H9 (cell line): ENCODE results near the gene PDE6G. TPM values are rescaled to one million over a fixed set of nuclear protein-coding genes. Genes with fewer than 3 reads are reported as not detected.
"Not testable (repeated sequence)": the region's sequence is repeated elsewhere in the genome, so short reads cannot be mapped to it uniquely, and the experiment has no call there.

Experiments
- DNase-seq: peaks from one replicate; pipeline ENCODE4 v3.0.0-alpha.2; 2017
- H2AFZ ChIP-seq: one replicate; pipeline ENCODE4 v1.6.1; 2013; ENCODE audit warnings: mild to moderate bottlenecking, low read length, control low read depth, moderate library complexity
- H2AK5ac ChIP-seq: 2 replicates; pipeline ENCODE4 v1.6.1; 2013; ENCODE audit warnings: low read length, control low read depth, mixed read lengths; ENCODE audit not compliant: insufficient read length
- H2BK120ac ChIP-seq: one replicate; pipeline ENCODE4 v1.6.1; 2013; ENCODE audit warnings: low read depth, mild to moderate bottlenecking, low read length, control low read depth, inconsistent platforms; ENCODE audit not compliant: poor library complexity, severe bottlenecking
- H2BK12ac ChIP-seq: 2 replicates; pipeline ENCODE4 v1.6.1; 2013; ENCODE audit warnings: low read length, control low read depth, mixed read lengths, low read depth; ENCODE audit not compliant: insufficient read length
- H2BK15ac ChIP-seq: 2 replicates; pipeline ENCODE4 v1.6.1; 2013; ENCODE audit warnings: low read depth, low read length, control low read depth
- H2BK20ac ChIP-seq: one replicate; pipeline ENCODE4 v1.6.1; 2013; ENCODE audit warnings: low read depth, mild to moderate bottlenecking, low read length, control low read depth, inconsistent platforms; ENCODE audit not compliant: poor library complexity, severe bottlenecking
- H2BK5ac ChIP-seq: 2 replicates; pipeline ENCODE4 v1.6.1; 2013; ENCODE audit warnings: low read length, control low read depth, mixed read lengths; ENCODE audit not compliant: insufficient read length
- H3K14ac ChIP-seq: 2 replicates; pipeline ENCODE4 v1.6.1; 2013; ENCODE audit warnings: low read length, control low read depth; ENCODE audit not compliant: insufficient read depth
- H3K18ac ChIP-seq: 2 replicates; pipeline ENCODE4 v1.6.1; 2013; ENCODE audit warnings: low read depth, mild to moderate bottlenecking, mixed read lengths, low read length, control low read depth; ENCODE audit not compliant: insufficient read length
- H3K23ac ChIP-seq: 2 replicates; pipeline ENCODE4 v1.6.1; 2013; ENCODE audit warnings: low read length, control low read depth, mixed read lengths, low read depth; ENCODE audit not compliant: insufficient read length
- H3K23me2 ChIP-seq: 2 replicates; pipeline ENCODE4 v1.6.1; 2013; ENCODE audit warnings: low read depth, mild to moderate bottlenecking, mixed read lengths, low read length, control low read depth; ENCODE audit not compliant: insufficient read length, poor library complexity, severe bottlenecking
- H3K27ac ChIP-seq: 2 replicates; pipeline ENCODE4 v1.5.1; 2013; ENCODE audit warnings: low read length, control low read depth, mixed read lengths, low read depth; ENCODE audit not compliant: insufficient read length
- H3K27me3 ChIP-seq: 2 replicates; pipeline ENCODE4 v1.6.1; 2013; ENCODE audit warnings: low read length, control low read depth, inconsistent platforms; ENCODE audit not compliant: insufficient read depth
- H3K4ac ChIP-seq: 2 replicates; pipeline ENCODE4 v1.6.1; 2013; ENCODE audit warnings: low read depth, mild to moderate bottlenecking, control low read depth, inconsistent platforms, low read length, moderate library complexity
- H3K4me1 ChIP-seq: 2 replicates; pipeline ENCODE4 v1.6.1; 2013; ENCODE audit warnings: low read length, control low read depth, inconsistent platforms; ENCODE audit not compliant: insufficient read depth
- H3K4me2 ChIP-seq: 2 replicates; pipeline ENCODE4 v1.6.1; 2013; ENCODE audit warnings: low read length, control low read depth, mixed read lengths; ENCODE audit not compliant: insufficient read length, insufficient read depth
- H3K56ac ChIP-seq: 2 replicates; pipeline ENCODE4 v1.6.1; 2013; ENCODE audit warnings: low read depth, mild to moderate bottlenecking, mixed read lengths, low read length, control low read depth; ENCODE audit not compliant: insufficient read length
- H3K79me1 ChIP-seq: 2 replicates; pipeline ENCODE4 v1.6.1; 2013; ENCODE audit warnings: low read depth, mild to moderate bottlenecking, moderate library complexity, low read length, control low read depth, inconsistent platforms; ENCODE audit not compliant: insufficient read depth, poor library complexity, severe bottlenecking
- H3K79me2 ChIP-seq: 2 replicates; pipeline ENCODE4 v1.6.1; 2013; ENCODE audit warnings: low read length, control low read depth, inconsistent platforms; ENCODE audit not compliant: insufficient read depth
- H3K9ac ChIP-seq: 2 replicates; pipeline ENCODE4 v1.6.1; 2013; ENCODE audit warnings: low read length, control low read depth, mixed read lengths; ENCODE audit not compliant: insufficient read length; ENCODE audit errors: extremely low read depth
- H3K9me3 ChIP-seq: one replicate; pipeline ENCODE4 v1.6.1; 2013; ENCODE audit warnings: low read depth, low read length, inconsistent platforms; ENCODE audit not compliant: control insufficient read depth
- H3T11ph ChIP-seq: one replicate; pipeline ENCODE4 v1.6.1; 2013; ENCODE audit warnings: mild to moderate bottlenecking, low read length, control low read depth, inconsistent platforms
- H4K20me1 ChIP-seq: one replicate; pipeline ENCODE4 v1.6.1; 2013; ENCODE audit not compliant: control insufficient read depth, insufficient read length, insufficient read depth
- H4K5ac ChIP-seq: 2 replicates; pipeline ENCODE4 v1.6.1; 2013; ENCODE audit warnings: low read depth, mild to moderate bottlenecking, mixed read lengths, low read length, control low read depth; ENCODE audit not compliant: insufficient read length
- H4K8ac ChIP-seq: replicated peaks from 2 replicates; pipeline ENCODE4 v1.6.1; 2013; ENCODE audit warnings: low read length, control low read depth, mixed read lengths, low read depth; ENCODE audit not compliant: insufficient read length
- H4K91ac ChIP-seq: 2 replicates; pipeline ENCODE4 v1.6.1; 2013; ENCODE audit warnings: low read depth, mild to moderate bottlenecking, moderate library complexity, mixed read lengths, low read length, control low read depth; ENCODE audit not compliant: insufficient read length
- H3K27ac Mint-ChIP-seq, 3 experiments: 2 replicates in 2 of 3; 3 replicates in 1 of 3; pipeline ENCODE4 v1.8.0; 2020 to 2021; ENCODE audit warnings: mixed read lengths in 3 of 3, mild to moderate bottlenecking in 1 of 3, moderate library complexity in 1 of 3
- H3K27me3 Mint-ChIP-seq: 2 replicates; pipeline ENCODE4 v1.8.0; 2021; ENCODE audit warnings: low read depth, mild to moderate bottlenecking, moderate library complexity, mixed read lengths
- H3K36me3 Mint-ChIP-seq, 3 experiments: 2 replicates in 2 of 3; 3 replicates in 1 of 3; pipeline ENCODE4 v1.8.0; 2020 to 2021; ENCODE audit warnings: low read depth in 3 of 3, mixed read lengths in 3 of 3; ENCODE audit not compliant: insufficient read depth in 1 of 3
- H3K4me1 Mint-ChIP-seq, 2 experiments: 2 replicates each; pipeline ENCODE4 v1.8.0; 2020; ENCODE audit warnings: mixed read lengths in 2 of 2
- H3K4me3 Mint-ChIP-seq, 2 experiments: 2 replicates in 1 of 2; 3 replicates in 1 of 2; pipeline ENCODE4 v1.8.0; 2020 to 2021; ENCODE audit warnings: mild to moderate bottlenecking in 2 of 2, mixed read lengths in 2 of 2, moderate library complexity in 1 of 2
- H3K9me3 Mint-ChIP-seq, 2 experiments: 2 replicates in 1 of 2; 3 replicates in 1 of 2; pipeline ENCODE4 v1.8.0; 2020; ENCODE audit warnings: mild to moderate bottlenecking in 2 of 2, mixed read lengths in 2 of 2, moderate library complexity in 1 of 2
- CTCF ChIP-seq: fragments of 200-600 bp; sonication (generic); conservative IDR thresholded peaks from 3 replicates; pipeline ENCODE4 v1.8.0; 2021; ENCODE audit warnings: antibody characterized with exemption, mild to moderate bottlenecking
- WGBS: extraction: QIAGEN DNeasy Blood & Tissue Kit; methylation state at CpG from one replicate; pipeline ENCODE4 v1.1.7; 2013; ENCODE audit warnings: missing lambda C conversion rate, low lambda C conversion rate, mixed read lengths; ENCODE audit not compliant: insufficient read length; ENCODE audit errors: extremely low coverage; 5-methylcytosine and 5-hydroxymethylcytosine counted together
- total RNA-seq: library from RNA; stranded (reverse); gene quantifications from 2 replicates; pipeline ENCODE4 v1.2.1, GENCODE V29; 2021

PDE6G gene
- total RNA-seq, 1 experiment from 2014 or later, result 5.7 TPM

- H3K9me3 Mint-ChIP-seq, result peaks cover 7 to 8% of the 10 kb centered on the region in 2 experiments
- H3K4me2 ChIP-seq, result no peak overlapping the region
- H3K36me3 Mint-ChIP-seq, result peaks cover 71 to 93% (median 80%) of the 10 kb centered on the region in 3 experiments
- no CpG with 5 or more reads among the region's 11 CpGs for WGBS
- no peaks in the 10 kb centered on the region for H3K27me3 Mint-ChIP-seq
- no peak overlapping the region for H2AK5ac ChIP-seq
- H2AFZ ChIP-seq, result no peak overlapping the region
- peaks cover 2% of the 10 kb centered on the region; the same call in 1 of the 2 replicates for H3K79me2 ChIP-seq
- H3K27ac ChIP-seq, result no peak overlapping the region
- peaks cover 6% of the 10 kb centered on the region for H3K79me1 ChIP-seq
- no peak overlapping the region for H3K9ac ChIP-seq
- no peak overlapping the region for H2BK15ac ChIP-seq
- H4K8ac ChIP-seq, result no peak overlapping the region
- H3K4me1 Mint-ChIP-seq, result no peaks in the 10 kb centered on the region
- H4K5ac ChIP-seq, result no peak overlapping the region
- H3K9me3 ChIP-seq, result no peaks in the 10 kb centered on the region
- peaks cover 2% of the 10 kb centered on the region for H4K20me1 ChIP-seq
- H3K27ac Mint-ChIP-seq, result no peak overlapping the region
- TF ChIP-seq CTCF, result no peak
- no peak overlapping the region for H3K4me3 Mint-ChIP-seq
- no peak overlapping the region for H2BK5ac ChIP-seq
- no peak overlapping the region for H3K4ac ChIP-seq
- H2BK120ac ChIP-seq, result no peak overlapping the region
- no peak overlapping the region for H2BK20ac ChIP-seq
- H2BK12ac ChIP-seq, result no peak overlapping the region
- H3K14ac ChIP-seq, result no peak overlapping the region
- no peak overlapping the region for H3K23ac ChIP-seq
- no peak overlapping the region for H3T11ph ChIP-seq
- no peaks in the 10 kb centered on the region for H3K23me2 ChIP-seq
- H4K91ac ChIP-seq, result no peak overlapping the region
- no peaks in the 10 kb centered on the region for H3K27me3 ChIP-seq
- H3K18ac ChIP-seq, result no peak overlapping the region
- H3K4me1 ChIP-seq, result no peaks in the 10 kb centered on the region
- H3K56ac ChIP-seq, result no peak overlapping the region
- DNase-seq, result no peak
Measured at GRCh38 chr17:81621494-81622130, 34.7 kb downstream of the PDE6G start.

- H3K4me3 Mint-ChIP-seq, H3K4me1 ChIP-seq, H3K56ac ChIP-seq, H3K18ac ChIP-seq, H4K91ac ChIP-seq, H2BK15ac ChIP-seq, H2AK5ac ChIP-seq, H3T11ph ChIP-seq, H3K4me1 Mint-ChIP-seq, H3K79me2 ChIP-seq, H3K27ac ChIP-seq, H4K20me1 ChIP-seq, H2BK5ac ChIP-seq, H3K4me2 ChIP-seq, H2BK12ac ChIP-seq, H3K27me3 ChIP-seq, H3K9me3 Mint-ChIP-seq, H3K9me3 ChIP-seq, H2BK20ac ChIP-seq, H4K8ac ChIP-seq, H3K9ac ChIP-seq, H3K23me2 ChIP-seq, H3K27me3 Mint-ChIP-seq, H4K5ac ChIP-seq, H2BK120ac ChIP-seq, H3K27ac Mint-ChIP-seq, H2AFZ ChIP-seq, H3K14ac ChIP-seq, H3K23ac ChIP-seq, H3K4ac ChIP-seq, DNase-seq: not testable (repeated sequence)
- peaks cover 12% of the 10 kb centered on the region for H3K79me1 ChIP-seq
- H3K36me3 Mint-ChIP-seq, result peaks cover 56 to 90% (median 79%) of the 10 kb centered on the region in 3 experiments
- WGBS, result no CpG with 5 or more reads among the region's 36 CpGs
Measured at GRCh38 chr17:81618307-81618706, 38.0 kb downstream of the PDE6G start.
